GM10266 (cell line): ENCODE data around the gene KCND3.
A peak's percentile ranks its signal among the peaks of the same experiment; 100 is the strongest.
"Not testable (repeated sequence)": the region's sequence is repeated elsewhere in the genome, so short reads cannot be mapped to it uniquely, and the experiment has no call there.

ENCODE experiments used
- DNase-seq: peaks from one replicate; pipeline ENCODE4 v3.0.0; 2012; ENCODE audit errors: extremely low spot score
- TF ChIP-seq, protein P1 (sequence below): IDR thresholded peaks from 2 replicates; pipeline ENCODE4 v1.5.1; 2012; ENCODE audit warnings: mild to moderate bottlenecking, low read depth; ENCODE audit not compliant: control insufficient read depth, insufficient read depth; ENCODE audit errors: missing control alignments

Gene KCND3

DNA sequence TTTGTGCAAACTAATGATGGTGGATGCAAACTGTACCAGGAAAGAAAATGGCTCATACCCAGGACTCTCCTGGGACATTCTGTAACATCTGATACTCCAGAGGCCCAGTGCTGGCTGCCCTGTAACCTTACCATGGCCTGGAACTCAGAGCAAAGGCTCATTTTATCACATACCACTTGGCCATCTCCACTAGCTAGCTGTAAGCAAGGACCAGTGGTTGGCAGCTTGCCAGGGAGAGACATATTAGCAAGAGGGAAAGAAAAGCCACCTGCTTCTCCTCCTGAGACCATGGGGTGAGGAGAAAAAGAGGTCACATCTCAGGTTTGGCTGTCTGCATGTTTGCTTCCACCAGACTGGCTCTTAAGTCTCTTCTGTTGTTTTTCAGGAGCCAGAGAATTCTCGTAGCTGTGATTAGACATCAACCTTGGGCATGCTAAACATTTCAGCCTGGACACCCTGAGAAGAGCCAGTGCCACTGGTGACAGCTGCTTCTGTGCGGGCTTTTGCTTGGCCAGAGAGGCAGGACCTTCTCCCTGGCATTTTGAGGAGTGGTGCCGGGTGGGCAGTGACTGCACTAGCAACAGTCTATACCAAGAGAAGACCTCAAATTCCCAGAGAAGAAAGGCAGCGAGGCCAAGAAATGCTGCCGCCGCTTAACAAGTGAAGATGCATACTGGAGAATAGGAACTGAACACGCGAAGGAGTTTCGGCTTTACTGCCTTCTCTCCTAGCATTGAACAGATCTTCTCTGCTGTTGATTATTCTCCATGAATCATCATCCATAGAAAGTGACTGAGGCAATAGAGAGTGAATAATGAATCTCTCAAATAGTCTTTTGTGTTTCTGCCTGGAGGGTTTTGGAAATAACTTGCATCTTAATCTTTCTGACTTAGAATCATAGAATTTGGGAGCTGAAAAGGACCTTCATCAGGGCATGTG, 243.5 kb downstream of the KCND3 start:
- TF ChIP-seq, protein P1, sequence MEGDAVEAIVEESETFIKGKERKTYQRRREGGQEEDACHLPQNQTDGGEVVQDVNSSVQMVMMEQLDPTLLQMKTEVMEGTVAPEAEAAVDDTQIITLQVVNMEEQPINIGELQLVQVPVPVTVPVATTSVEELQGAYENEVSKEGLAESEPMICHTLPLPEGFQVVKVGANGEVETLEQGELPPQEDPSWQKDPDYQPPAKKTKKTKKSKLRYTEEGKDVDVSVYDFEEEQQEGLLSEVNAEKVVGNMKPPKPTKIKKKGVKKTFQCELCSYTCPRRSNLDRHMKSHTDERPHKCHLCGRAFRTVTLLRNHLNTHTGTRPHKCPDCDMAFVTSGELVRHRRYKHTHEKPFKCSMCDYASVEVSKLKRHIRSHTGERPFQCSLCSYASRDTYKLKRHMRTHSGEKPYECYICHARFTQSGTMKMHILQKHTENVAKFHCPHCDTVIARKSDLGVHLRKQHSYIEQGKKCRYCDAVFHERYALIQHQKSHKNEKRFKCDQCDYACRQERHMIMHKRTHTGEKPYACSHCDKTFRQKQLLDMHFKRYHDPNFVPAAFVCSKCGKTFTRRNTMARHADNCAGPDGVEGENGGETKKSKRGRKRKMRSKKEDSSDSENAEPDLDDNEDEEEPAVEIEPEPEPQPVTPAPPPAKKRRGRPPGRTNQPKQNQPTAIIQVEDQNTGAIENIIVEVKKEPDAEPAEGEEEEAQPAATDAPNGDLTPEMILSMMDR, result no peak
- no peak for DNase-seq

DNA sequence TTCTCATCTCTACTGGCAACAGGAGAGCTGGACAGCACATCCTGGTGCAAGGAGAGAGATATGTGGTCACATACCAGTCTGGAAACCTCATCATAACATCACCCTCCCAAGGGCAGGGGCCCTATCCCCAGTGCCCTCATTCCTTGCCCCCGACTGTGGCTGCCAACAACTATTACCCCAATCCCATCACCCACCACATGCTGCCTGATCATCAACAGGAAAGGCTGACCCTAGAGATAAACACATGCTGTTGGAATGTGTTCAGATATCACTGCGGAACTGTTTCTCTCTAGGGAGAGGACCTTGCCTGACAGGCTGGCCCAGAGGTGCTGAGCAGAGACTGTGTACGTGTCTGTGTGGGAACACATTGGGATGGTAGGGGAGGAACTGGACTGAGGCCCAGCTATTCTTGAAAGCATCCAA, 245.8 kb downstream of the KCND3 start:
- TF ChIP-seq, protein P1, result no peak
- DNase-seq, result no peak

DNA sequence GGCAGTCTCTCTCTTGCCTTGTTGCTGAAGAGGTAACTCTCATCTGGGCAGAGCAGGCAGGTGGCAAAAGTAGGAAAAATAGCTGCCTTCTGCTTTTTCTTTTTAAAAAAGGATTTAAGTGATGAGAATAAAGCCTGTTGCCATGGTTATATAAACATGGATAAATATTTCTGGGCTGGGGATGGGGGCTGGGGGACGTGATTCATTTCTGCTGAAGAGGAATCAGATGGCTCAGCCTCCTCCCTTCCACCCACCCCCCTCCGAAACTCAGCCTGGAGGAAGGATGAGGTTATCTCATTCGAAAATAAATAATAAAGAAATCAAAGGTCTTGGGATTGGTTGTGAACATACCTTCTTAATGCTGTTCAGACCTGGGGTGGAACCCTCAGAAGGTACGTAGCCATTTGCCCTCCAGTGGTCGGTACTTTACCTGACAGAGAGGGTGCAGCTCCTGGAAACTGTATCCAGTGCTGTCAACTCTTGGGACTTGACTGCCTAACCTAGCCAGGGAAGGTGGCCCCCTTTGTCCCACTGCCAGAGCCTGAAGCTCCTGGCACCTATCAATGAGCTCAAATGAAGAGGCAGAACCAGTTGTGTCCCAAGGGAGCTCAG, 246.4 kb downstream of the KCND3 start:
- DNase-seq, result no peak
- TF ChIP-seq, protein P1, result no peak

DNA sequence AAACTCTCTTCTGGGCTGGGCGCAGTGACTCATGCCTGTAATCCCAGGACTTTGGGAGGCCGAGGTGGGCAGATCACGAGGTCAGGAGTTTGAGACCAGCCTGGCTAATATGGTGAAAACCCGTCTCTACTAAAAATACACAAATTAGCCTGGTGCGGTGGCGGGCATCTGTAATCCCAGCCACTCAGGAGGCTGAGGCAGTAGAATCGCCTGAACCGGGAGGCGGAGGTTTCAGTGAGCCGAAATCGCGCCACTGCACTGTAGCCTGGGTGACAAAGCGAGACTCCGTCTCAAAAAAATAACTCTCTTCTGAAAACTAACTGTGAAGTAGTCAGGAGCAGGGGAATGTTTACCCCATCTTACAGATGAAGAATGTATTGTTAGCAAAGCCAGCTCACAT, 247.2 kb downstream of the KCND3 start:
- not testable (repeated sequence) for DNase-seq

DNA sequence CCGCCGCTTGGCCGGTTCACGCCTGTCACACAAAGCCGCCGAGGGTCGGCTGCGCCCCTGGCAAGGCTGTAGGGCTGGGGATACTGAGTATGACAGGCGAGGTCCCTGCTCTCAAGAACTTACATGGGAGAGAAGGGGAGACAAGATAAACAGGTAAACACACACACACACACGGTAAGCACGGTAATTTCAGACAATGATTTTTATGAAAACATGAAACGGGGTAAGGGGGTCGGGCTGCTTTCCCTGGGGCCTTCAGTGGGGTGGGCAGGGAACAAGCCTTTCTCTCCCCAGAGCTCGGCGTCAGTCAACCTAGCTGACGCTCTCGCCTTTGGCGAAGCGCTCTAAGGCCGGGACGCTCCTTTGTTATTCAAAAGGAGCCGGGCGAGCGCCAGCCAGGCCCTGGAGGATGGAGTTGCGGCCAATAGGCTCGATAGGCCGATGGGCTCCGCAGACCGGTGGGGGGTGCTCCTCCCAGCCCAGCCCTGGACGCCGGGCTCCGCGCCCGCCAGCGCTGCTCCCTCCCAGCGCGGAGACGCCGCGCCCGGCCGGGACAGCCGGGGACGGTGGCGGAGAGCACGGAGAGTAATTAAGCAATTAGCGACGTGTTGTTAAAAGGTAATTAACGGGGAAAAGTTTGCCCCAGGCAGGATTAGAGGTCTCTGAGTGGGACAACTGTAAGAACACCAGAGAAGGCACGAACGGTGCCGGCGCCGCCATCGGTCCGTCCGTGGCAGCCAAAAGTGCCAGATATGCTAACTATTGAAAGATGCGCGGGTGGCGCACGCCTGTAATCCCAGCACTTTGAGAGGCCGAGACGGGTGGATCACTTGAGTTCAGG, 249.3 kb downstream of the KCND3 start:
- peak; percentile 28 for DNase-seq

DNA sequence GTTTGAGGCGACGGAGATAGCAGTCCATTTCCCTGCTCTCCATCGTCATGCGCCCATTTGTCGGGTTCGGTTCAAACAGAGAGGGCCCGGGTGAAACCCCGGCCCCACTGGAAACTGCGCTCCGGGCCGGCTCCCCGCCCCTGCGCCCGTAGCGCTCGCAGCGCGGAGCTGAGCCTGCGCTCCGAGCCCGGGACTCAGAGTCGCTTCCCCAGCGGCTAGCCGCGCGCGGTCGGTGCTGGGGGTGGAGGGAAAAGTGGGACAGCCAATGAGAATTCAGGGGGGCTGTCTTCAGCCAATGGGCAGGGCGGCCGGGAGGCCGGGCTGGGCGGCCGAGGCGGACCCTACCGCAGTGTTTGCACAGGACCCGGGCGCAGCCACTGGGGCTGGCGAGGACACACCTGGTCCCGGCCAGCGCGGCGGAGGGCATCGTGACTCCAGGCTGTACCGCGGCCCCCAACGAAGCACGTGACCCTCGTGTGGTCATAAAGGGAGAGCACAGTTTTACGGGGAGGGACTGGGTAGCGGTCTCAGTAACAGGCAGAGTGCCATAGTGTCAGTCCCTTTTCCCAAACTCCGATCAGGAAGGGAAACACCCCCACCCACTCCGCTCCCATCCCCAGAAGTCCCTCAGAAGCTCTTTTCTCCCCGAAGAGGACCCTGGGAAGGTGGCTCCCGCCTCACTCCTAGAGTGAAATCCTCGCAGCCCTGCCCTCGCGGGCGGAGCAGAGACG, 250.1 kb downstream of the KCND3 start, which contains the start of gene INKA2:
Gene INKA2 (minus strand): TSS at position 202 of the 731 bp plus-strand sequence. CDS start 153 bp downstream, at position 49.
- peak; percentile 95 for DNase-seq
- TF ChIP-seq, protein P1, result no peak

More for the DNA sequence above, 249.3 kb downstream of the KCND3 start:
- TF ChIP-seq, protein P1, result peak; percentile 14

DNA sequence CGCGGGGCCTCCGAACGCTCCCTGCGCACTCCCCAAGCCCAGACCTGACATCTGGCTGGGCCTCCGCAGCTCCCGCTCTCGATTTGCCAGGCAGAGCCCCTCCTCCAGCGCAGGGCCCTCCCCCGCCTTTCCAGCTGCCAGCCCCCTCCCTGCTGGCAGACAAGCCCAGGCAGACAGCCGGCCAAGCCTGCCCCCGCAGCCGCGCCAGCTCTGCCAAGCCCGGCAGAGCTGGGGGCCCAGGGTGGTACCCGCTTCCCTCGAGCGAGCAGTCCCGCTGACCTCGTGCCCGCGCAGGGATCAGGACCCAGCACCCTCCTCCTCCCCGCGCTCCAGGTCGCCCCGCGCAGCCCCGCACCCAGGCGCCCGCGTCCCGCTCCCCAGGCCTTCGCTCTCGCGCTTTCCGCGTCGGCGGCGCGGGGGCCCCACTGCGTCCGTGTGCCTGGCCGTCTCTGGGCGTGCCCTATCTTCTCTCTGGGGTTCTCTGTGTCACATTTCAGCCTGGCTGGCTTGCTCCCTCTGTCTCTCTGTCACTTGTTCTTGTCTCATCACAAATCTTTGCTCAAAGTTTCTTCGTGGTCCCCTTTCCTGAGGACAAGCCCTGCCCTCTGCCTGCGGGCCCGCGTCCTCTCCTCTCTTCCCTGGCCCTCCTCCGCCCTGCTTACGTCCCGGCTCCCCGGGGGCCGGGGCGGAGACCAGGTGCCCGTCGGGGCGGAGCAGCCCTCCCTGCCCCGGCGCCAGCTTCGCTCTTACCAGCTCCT, 250.9 kb downstream of the KCND3 start:
- TF ChIP-seq, protein P1, result no peak
- DNase-seq, result peak; percentile 62
